BJ (cell line): ENCODE results near the gene ORM2. TPM values are rescaled to one million over a fixed set of nuclear protein-coding genes. Genes with fewer than 3 reads are reported as not detected.
"Not testable (repeated sequence)": the region's sequence is repeated elsewhere in the genome, so short reads cannot be mapped to it uniquely, and the experiment has no call there.

Source experiments
- CTCF ChIA-PET: fragments of 350-600 bp; formaldehyde crosslinking; extraction: SDS; loops from one replicate; lab custom pipeline; 2021; ENCODE audit warnings: antibody characterized with exemption, inconsistent platforms; lab: Yijun Ruan, JAX
- POLR2A ChIA-PET: fragments of 300-600 bp; sonication (Branson Sonifier 250); formaldehyde crosslinking; extraction: SDS; loops from one replicate; lab custom pipeline; 2021; ENCODE audit warnings: antibody characterized with exemption; lab: Charles Lee
- DNase-seq: peaks from one replicate; pipeline ENCODE4 v3.0.0-alpha.2; 2011; ENCODE audit warnings: low read depth
- H3K27me3 ChIP-seq: 2 replicates; pipeline ENCODE4 v1.6.0; 2011; ENCODE audit warnings: low read length; ENCODE audit not compliant: control insufficient read depth, insufficient read depth
- H3K36me3 ChIP-seq: 2 replicates; pipeline ENCODE4 v1.5.1; 2011; ENCODE audit warnings: low read length; ENCODE audit not compliant: control insufficient read depth, insufficient read depth
- H3K4me3 ChIP-seq: 2 replicates; pipeline ENCODE4 v1.5.1; 2011; ENCODE audit warnings: low read depth, mild to moderate bottlenecking, control low read depth, low read length
- CTCF ChIP-seq: IDR thresholded peaks from 2 replicates; pipeline ENCODE4 v1.5.1; 2011; ENCODE audit warnings: low read depth, mild to moderate bottlenecking, control low read depth, inconsistent platforms, low read length, moderate library complexity; ENCODE audit not compliant: insufficient read depth
- polyA plus RNA-seq: library from polyadenylated mRNA; depleted of rRNA; stranded (reverse); fragments of >200 nt; gene quantifications from 2 replicates; pipeline ENCODE4 v1.2.3, GENCODE V29; 2011

The ORM2 gene
- polyA plus RNA-seq, 1 experiment, result not detected

DNA sequence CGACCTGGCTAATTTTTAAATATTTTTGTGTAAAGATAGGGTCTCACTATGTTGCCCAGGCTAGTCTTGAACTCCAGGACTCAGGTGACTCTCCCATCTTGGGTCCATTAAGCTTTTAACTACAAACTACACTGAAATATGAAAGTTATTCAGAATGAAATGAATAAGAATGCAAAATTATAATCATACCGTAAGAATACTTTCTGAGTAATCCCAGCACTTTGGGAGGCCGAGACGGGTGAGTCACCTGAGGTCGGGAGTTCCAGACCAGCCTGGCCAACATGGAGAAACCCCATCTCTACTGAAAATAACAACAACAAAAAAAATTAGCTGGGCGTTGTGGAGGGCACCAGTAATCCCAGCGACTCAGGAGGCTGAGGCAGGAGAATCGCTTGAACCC lies 7.9 kb upstream of the ORM2 start:
- DNase-seq, result no peak
- TF ChIP-seq CTCF, result no peak
- ChIA-PET POLR2A (no interaction called here), CTCF (interaction anchor here (1.2 kb wide), 1 partner anchor 240 kb away, joined by 3 read pairs; no protein-coding TSS in a partner anchor)
- Histone ChIP-seq H3K4me3 (no peak overlapping the region), H3K36me3 (no peaks in the 10 kb centered on the region), H3K27me3 (peaks cover 2% of the 10 kb centered on the region)

DNA sequence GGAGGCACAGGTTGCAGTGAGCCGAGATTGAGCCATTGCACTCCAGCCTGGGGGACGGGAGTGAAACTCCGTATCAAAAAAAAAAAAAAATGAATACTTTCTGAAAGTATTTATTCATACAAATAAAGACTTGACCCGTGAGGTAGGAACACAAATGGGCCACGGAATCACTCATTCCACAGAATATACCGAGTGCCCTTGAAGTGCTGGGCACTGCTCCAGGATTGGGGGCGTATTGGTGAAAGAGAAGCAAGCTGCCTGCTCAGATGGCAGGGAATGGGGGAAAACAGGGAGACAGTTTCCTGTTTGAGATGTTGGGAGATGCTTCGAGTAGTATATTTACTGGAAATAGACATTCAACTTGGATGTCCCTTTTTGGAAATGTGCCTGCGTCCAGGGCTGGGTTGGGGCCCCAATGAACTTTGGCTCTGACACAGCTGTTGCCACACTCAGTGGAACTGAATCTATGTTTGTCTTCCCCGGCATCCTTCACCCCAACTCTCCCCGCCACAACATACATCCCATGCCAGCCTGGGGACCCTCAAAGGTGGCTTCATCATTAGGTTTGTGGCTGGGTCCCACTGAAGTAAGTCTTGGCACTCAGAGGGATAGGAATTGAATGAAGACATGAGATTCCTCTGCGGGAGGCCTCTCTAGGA lies 7.4 kb upstream of the ORM2 start:
- DNase-seq, H3K4me3 ChIP-seq, H3K27me3 ChIP-seq, POLR2A ChIA-PET, H3K36me3 ChIP-seq: not testable (repeated sequence)
- CTCF ChIA-PET, result interaction anchor here (1.2 kb wide), 1 partner anchor 240 kb away, joined by 3 read pairs; no protein-coding TSS in a partner anchor

- H3K36me3 ChIP-seq, POLR2A ChIA-PET, DNase-seq, H3K27me3 ChIP-seq, H3K4me3 ChIP-seq: not testable (repeated sequence)
- CTCF ChIA-PET, result interaction anchor here (1.2 kb wide), 1 partner anchor 241 kb away, joined by 3 read pairs; no protein-coding TSS in a partner anchor
These were observed 6.7 kb upstream of the ORM2 start, which contains the start of gene ORM1 for GRCh38 chr9:114322831-114323531. Gene ORM1, plus strand, starts transcription at chr9:114323098. Its CDS starts 36 bp downstream, at chr9:114323134.

DNA sequence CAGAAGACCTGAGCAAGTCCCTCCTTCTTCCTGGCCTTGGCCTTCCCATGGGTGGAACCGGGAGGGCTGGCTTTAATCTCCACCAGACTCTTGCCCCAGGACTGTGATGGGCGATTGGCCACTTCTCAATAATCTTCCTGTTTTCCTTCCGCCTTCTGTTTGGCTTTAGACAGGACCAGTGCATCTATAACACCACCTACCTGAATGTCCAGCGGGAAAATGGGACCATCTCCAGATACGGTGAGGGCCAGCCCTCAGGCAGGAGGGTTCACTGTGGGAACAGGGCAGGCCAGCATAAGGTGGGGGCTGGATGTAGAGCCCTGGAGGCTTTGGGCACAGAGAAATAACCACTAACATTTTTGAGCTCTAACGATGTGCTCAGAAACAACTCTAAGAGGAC lies 5.8 kb upstream of the ORM2 start:
- POLR2A ChIA-PET, H3K36me3 ChIP-seq, DNase-seq, H3K4me3 ChIP-seq, H3K27me3 ChIP-seq: not testable (repeated sequence)
- CTCF ChIA-PET, result interaction anchor here (0.8 kb wide), 1 partner anchor 16 kb away, joined by 3 read pairs; no protein-coding TSS in a partner anchor

GRCh38 chr9:114324492-114324891 lies 5.2 kb upstream of the ORM2 start:
- CTCF ChIA-PET, result interaction anchor here (0.8 kb wide), 1 partner anchor 15 kb away, joined by 3 read pairs; no protein-coding TSS in a partner anchor
- H3K27me3 ChIP-seq, result no peaks in the 10 kb centered on the region; the same call in 1 of the 2 replicates
- POLR2A ChIA-PET, result no interaction called here
- no peak for DNase-seq
- H3K4me3 ChIP-seq, result no peak overlapping the region
- no peak for TF ChIP-seq CTCF
- H3K36me3 ChIP-seq, result no peaks in the 10 kb centered on the region

GRCh38 chr9:114324965-114325364 lies 4.7 kb upstream of the ORM2 start:
- H3K27me3 ChIP-seq, POLR2A ChIA-PET, H3K36me3 ChIP-seq, DNase-seq, CTCF ChIA-PET, H3K4me3 ChIP-seq: not testable (repeated sequence)

DNA sequence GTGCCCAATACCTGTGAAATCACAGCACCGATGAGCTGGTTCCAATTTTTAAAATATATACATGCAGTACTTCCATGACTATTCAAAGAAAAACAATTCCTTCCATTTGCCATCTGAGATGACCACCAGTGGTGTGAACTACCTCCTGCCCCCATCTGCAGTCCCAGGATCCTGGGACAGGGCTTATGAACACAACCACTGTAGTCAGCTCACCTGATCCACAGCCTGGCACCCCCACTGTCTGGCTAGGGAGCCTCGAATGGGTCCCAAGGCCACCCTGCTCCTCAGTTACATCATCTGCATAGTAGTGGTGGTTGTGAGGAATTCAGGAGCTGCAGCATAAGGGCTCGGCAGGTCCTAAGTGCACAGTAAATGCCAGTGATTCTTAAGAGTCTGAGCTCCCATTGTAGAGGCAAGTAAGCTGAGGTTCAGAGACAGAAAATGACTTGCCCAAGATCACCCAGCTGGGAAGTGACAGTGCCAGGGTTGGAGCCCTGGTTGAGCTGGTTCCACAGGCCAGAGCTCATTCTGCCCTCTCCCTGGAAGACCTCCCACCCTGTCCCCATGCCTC lies 3.9 kb upstream of the ORM2 start:
- POLR2A ChIA-PET, result not testable (repeated sequence)

More for the DNA sequence above, 3.9 kb upstream of the ORM2 start:
- CTCF ChIA-PET, H3K27me3 ChIP-seq, H3K36me3 ChIP-seq, DNase-seq, H3K4me3 ChIP-seq: not testable (repeated sequence)
